AG04449 (cell line): ENCODE data around the gene C2CD4C.

Source experiments
- CTCF ChIA-PET: fragments of 350-600 bp; formaldehyde crosslinking; extraction: SDS; loops from one replicate; lab custom pipeline; 2021; ENCODE audit warnings: antibody characterized with exemption; lab: Yijun Ruan, JAX
- POLR2A ChIA-PET: fragments of 400-600, 350-600 bp; formaldehyde crosslinking; extraction: SDS; loops from one replicate; lab custom pipeline; 2020; ENCODE audit warnings: antibody characterized with exemption, inconsistent platforms; lab: Yijun Ruan, JAX
- DNase-seq: peaks from one replicate; pipeline ENCODE4 v3.0.0-alpha.2; 2010; ENCODE audit warnings: low read depth, low spot score
- H3K4me3 ChIP-seq: 2 replicates; pipeline ENCODE4 v1.5.1; 2011; ENCODE audit warnings: low read depth, mild to moderate bottlenecking, control low read depth, low read length
- CTCF ChIP-seq: IDR thresholded peaks from one replicate; pipeline ENCODE4 v1.5.1; 2011; ENCODE audit warnings: mild to moderate bottlenecking, moderate library complexity, low read length, control low read depth, inconsistent platforms; ENCODE audit not compliant: insufficient read depth; ENCODE audit errors: missing control alignments

C2CD4C gene

GRCh38 chr19:439167-439900 is 30.4 kb upstream of the C2CD4C start:
- no peak for TF ChIP-seq CTCF
- no peak overlapping the region for H3K4me3 ChIP-seq
- ChIA-PET CTCF (interaction anchor here (1.2 kb wide), 1 partner anchor 67 kb away, joined by 4 read pairs; no protein-coding TSS in a partner anchor), POLR2A (no interaction called here)
- no peak for DNase-seq

DNA sequence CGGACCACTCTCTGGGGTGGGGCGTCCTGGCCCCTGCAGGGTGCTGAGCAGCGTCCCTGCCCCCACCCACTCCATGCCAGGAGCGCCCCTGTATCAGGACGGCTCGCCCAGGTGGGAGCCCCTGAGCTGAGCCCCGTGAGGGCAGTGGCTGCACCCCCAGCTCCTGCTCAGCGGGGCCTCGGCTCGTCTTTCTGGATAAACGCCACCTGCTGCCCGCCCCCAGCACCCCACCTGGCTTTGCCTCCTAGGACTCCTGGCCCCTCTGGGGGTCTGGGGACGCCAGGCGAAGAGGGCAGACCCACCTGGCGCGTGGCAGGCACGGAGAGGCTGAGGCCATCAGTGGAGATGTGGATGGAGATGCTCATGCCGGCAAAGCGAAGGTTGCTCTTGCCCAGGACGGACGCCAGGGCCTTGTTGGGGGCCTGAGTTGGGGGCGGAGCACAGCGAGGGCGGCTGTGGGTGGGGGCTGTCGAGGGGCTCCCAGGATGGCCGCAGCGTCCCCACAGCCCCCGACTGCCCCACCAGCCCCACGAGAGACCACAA is 29.5 kb upstream of the C2CD4C start:
- no peak for TF ChIP-seq CTCF
- ChIA-PET CTCF (interaction anchor here (1.2 kb wide), 1 partner anchor 68 kb away, joined by 4 read pairs; no protein-coding TSS in a partner anchor), POLR2A (no interaction called here)
- H3K4me3 ChIP-seq, result no peak overlapping the region
- no peak for DNase-seq

DNA sequence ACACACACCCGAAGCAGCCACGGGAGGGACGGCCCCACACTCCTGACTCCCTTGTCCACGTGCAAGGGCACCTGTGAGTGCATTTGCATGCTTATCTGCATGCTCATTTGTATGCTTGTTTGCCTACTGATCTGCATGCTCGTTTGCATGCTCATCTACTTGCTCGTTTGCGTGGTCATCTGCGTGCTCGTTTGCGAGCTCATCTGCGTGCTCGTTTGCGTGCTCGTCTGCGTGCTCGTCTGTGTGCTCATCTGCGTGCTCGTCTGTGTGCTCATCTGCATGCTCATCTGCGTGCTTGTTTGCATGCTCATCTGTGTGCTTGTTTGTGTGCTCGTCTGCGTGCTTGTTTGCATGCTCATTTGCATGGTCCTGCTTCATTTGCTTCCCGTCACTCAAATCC is 28.1 kb upstream of the C2CD4C start:
- ChIA-PET POLR2A (no interaction called here), CTCF (no interaction called here)
- DNase-seq, result no peak
- TF ChIP-seq CTCF, result no peak
- H3K4me3 ChIP-seq, result no peak overlapping the region

DNA sequence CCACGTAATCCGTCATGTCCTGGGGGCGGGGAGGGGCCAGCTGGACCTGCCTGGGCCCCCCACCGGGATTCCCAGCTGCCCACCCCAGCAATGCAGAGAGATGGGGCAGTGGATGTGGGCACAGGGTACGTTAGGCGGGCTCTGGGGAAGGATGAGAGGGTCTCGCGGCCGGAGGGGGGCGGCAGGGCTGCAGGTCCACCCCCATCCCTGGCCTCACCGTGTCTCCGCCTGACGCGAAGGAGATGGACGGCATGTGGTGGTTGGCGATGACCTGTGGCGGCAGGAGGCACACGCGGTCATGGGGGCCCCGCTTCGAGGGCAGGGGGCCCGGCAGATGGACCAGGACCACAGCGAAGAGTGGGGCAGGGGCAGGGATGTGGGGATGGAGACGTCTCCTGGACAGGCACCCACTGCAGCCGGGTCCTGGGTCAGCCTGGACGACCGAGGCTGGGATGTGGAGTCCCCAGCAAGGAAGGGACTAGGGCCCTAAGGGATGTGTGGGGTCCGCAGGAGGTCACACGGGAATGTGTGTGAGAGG is 27.5 kb upstream of the C2CD4C start:
- POLR2A ChIA-PET, result no interaction called here
- DNase-seq, result no peak
- CTCF ChIA-PET, result no interaction called here
- H3K4me3 ChIP-seq, result no peak overlapping the region
- TF ChIP-seq CTCF, result no peak

- TF ChIP-seq CTCF, result no peak
- no peak for DNase-seq
- no peak overlapping the region for H3K4me3 ChIP-seq
- CTCF ChIA-PET, result interaction anchor here (1.0 kb wide), 1 partner anchor 9 kb away, joined by 3 read pairs; no protein-coding TSS in a partner anchor
- POLR2A ChIA-PET, result no interaction called here
Measured at GRCh38 chr19:435707-436412, 26.9 kb upstream of the C2CD4C start.
